AG09309 (cell line): ENCODE data around the gene PKMYT1.
A peak's percentile ranks its signal among the peaks of the same experiment; 100 is the strongest.

Source experiments
- DNase-seq: peaks from one replicate; pipeline ENCODE4 v3.0.0-alpha.2; 2010; ENCODE audit warnings: low read depth
- H3K4me3 ChIP-seq: 2 replicates; pipeline ENCODE4 v1.5.1; 2011; ENCODE audit warnings: mild to moderate bottlenecking, low read depth, low read length, moderate library complexity; ENCODE audit not compliant: control insufficient read depth
- TF ChIP-seq, protein P1 (sequence below): IDR thresholded peaks from 2 replicates; pipeline ENCODE4 v1.5.1; 2011; ENCODE audit warnings: mild to moderate bottlenecking, low read depth, low read length, inconsistent platforms; ENCODE audit not compliant: insufficient read depth, control insufficient read depth; ENCODE audit errors: missing control alignments

Gene PKMYT1

DNA sequence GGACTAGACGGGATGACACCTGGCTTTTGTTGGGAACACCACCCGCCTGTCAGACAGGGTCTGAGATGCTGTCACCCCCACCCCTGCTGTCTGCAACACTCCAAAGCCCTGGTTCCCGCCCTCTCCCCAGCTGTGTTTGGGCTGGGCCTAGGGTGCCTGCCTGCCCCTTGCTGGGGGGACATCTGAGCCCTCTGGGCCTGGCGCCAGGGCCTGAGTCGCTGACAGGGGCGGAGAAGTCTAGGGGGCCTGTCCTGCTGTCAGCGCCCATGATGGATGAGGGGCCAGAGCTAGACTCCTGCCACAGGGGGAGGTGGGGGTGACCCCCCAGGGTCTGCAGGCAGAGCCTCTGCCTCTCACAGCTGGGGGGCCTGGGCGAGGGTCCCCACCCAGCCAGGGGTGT, 7.6 kb upstream of the PKMYT1 start:
- no peak overlapping the region for H3K4me3 ChIP-seq
- DNase-seq: no peak
- TF ChIP-seq, protein P1, sequence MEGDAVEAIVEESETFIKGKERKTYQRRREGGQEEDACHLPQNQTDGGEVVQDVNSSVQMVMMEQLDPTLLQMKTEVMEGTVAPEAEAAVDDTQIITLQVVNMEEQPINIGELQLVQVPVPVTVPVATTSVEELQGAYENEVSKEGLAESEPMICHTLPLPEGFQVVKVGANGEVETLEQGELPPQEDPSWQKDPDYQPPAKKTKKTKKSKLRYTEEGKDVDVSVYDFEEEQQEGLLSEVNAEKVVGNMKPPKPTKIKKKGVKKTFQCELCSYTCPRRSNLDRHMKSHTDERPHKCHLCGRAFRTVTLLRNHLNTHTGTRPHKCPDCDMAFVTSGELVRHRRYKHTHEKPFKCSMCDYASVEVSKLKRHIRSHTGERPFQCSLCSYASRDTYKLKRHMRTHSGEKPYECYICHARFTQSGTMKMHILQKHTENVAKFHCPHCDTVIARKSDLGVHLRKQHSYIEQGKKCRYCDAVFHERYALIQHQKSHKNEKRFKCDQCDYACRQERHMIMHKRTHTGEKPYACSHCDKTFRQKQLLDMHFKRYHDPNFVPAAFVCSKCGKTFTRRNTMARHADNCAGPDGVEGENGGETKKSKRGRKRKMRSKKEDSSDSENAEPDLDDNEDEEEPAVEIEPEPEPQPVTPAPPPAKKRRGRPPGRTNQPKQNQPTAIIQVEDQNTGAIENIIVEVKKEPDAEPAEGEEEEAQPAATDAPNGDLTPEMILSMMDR: no peak

DNA sequence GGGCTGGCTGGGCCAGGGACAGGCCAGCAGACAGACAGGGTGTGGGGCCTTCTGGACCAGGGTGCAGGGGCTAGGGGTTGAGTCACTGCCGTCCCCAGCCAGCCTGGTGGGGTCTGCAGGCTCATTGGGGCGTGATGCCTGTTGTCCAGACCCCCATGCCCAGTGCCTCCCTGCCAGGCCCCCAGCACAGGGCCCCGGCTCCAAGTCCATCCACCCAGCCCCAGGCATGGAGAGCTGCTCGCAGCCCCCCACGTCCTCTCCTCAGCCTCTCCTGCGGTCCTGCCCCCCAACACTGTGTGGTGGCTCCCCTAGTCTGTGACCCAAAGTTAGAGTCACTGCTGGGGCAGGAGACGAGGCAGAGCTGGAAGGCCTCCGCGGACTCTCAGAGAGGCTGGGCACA, 7.0 kb upstream of the PKMYT1 start:
- TF ChIP-seq, protein P1: no peak
- no peak for DNase-seq
- no peak overlapping the region for H3K4me3 ChIP-seq

DNA sequence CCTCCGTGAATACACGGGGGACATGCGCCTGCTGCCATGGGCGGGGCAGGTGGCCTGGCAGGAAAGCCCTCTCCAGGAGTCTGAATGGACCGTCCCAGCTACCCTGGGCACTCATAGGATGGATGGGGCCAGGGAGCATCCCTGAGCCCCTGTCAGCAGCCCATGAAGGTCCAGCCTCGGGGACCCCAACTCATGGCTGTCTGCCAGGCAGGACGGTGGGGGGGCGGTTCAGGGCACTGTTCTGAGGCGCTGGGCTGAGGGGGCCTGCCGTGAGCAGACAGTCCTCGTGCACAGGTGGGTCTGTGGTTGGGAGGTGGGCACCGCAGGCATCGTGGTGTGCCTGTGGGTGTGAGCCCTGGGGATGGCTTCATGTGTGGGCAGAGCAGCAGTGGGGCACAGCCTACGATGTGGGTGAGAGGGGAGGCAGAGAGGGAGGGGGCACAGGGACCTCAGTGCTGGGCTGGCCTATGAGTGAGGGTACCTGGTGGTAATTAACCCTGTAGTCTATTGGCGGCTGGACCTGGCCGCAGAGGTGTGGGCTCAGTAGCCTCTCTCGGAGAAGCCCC, 6.5 kb upstream of the PKMYT1 start:
- no peak for DNase-seq
- TF ChIP-seq, protein P1: no peak
- H3K4me3 ChIP-seq: no peak overlapping the region

DNA sequence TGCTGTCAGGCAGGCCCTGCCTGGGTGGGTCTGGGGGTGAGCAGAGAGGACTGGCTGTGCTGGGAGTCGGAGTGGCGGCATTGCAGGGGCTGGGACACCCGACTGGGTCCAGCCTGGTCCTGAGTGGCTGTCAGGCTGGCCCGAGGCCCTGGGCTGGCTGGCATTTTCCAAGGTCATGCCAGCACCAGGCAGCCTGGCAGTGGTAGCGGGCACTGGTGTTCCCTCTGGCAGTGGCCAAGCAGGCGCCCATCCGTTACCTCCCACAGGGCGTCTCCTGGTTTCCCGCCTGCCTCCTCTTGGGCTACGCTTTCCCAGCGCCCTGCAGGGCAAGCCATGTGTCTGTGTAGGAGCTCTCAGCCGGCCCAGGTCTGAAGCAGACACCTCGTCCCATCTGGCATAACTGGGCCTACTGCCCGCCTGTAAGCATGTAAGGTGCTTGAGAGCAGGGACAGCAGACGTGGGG, 5.7 kb upstream of the PKMYT1 start:
- DNase-seq: no peak
- TF ChIP-seq, protein P1: no peak
- no peak overlapping the region for H3K4me3 ChIP-seq

DNA sequence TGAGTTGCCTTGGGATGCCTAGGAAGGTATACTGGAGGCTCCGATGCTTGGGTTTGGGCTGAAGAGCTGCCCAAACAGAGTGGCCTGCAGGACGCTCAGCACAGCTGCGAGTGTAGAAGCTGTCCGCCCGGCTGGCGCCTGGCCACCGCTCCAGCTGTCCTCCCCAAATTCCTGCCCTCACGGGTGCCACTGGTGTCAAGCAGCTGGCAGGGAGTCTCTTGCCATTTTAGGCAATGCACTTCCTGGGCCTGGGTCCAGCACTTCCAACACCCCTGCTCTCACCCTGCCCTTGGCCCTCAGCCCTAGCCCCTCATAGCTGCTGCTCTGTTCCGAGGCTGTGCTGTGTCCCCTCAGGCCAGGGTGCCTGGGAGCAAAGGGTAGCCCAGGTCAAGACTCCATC, 5.2 kb upstream of the PKMYT1 start:
- DNase-seq: no peak
- H3K4me3 ChIP-seq: no peak overlapping the region
- TF ChIP-seq, protein P1: no peak

DNA sequence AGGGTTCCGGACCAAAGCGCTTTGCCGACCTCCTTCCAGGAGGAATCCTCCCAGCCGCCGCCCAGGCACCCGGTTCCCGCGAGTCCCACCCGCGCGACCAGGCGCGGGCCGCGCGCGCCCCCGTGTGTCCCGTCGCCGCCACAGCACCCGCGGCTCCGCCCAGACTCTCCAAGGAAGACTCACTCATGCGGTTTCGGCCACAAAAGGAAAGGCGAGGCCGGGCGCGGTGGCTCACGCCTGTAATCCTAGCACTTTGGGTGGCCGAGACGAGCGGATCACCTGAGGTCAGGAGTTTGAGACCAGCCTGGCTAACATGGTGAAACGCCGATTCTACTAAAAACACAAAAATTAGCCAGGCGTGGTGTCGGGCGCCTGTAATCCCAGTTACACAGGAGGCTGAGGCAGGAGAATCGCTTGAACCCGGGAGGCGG, 3.5 kb upstream of the PKMYT1 start:
- no peak for DNase-seq
- TF ChIP-seq, protein P1: peak; percentile 49
- peak overlapping the region; percentile 24 for H3K4me3 ChIP-seq
